GM21737 (cell line): ENCODE data around the gene SP4.

ENCODE experiments used
- ATAC-seq: cut with Tn5 transposase; IDR thresholded peaks from one replicate; pipeline ENCODE4 v1.9.1; 2021; ENCODE audit warnings: mild to moderate bottlenecking, moderate library complexity; ENCODE audit not compliant: unreplicated experiment

The SP4 gene

GRCh38 chr7:21427871-21428658, at the start of gene SP4:
SP4 (plus strand) TSS chr7:21428083; CDS start chr7:21428252, 169 bp downstream.
- peak; percentile 66 for ATAC-seq

GRCh38 chr7:21383227-21384220, 44.4 kb upstream of the SP4 start:
- peak; percentile 81 for ATAC-seq

GRCh38 chr7:21393937-21394336, 33.9 kb upstream of the SP4 start:
- no peak for ATAC-seq

GRCh38 chr7:21401944-21402343, 25.9 kb upstream of the SP4 start:
- no peak for ATAC-seq

- ATAC-seq: no peak
Observed at GRCh38 chr7:21407796-21408480, 19.9 kb upstream of the SP4 start.

GRCh38 chr7:21408481-21408820, 19.4 kb upstream of the SP4 start:
- no peak for ATAC-seq

GRCh38 chr7:21412410-21412851, 15.5 kb upstream of the SP4 start:
- ATAC-seq: no peak

GRCh38 chr7:21412957-21413356, 14.9 kb upstream of the SP4 start:
- ATAC-seq: no peak

- no peak for ATAC-seq
Observed at GRCh38 chr7:21413502-21413901, 14.4 kb upstream of the SP4 start.

- ATAC-seq: no peak
Observed at GRCh38 chr7:21414795-21415393, 13.0 kb upstream of the SP4 start.

GRCh38 chr7:21417647-21418046, 10.2 kb upstream of the SP4 start:
- no peak for ATAC-seq

GRCh38 chr7:21422751-21423150, 5.1 kb upstream of the SP4 start:
- no peak for ATAC-seq

- ATAC-seq: no peak
Observed at GRCh38 chr7:21425290-21425689, 2.6 kb upstream of the SP4 start.

GRCh38 chr7:21426286-21427181, 1.3 kb upstream of the SP4 start:
- ATAC-seq: no peak

GRCh38 chr7:21427182-21427870, 557 bp upstream of the SP4 start:
- ATAC-seq: peak; percentile 83

GRCh38 chr7:21428659-21428941, 717 bp downstream of the SP4 start:
- ATAC-seq: no peak

- no peak for ATAC-seq
Observed at GRCh38 chr7:21429021-21429420, 1.1 kb downstream of the SP4 start.

- ATAC-seq: no peak
Observed at GRCh38 chr7:21429786-21430574, 2.1 kb downstream of the SP4 start.

- no peak for ATAC-seq
Observed at GRCh38 chr7:21430575-21430954, 2.7 kb downstream of the SP4 start.
